Measurements from ENCODE around the gene LSM10. TPM values are rescaled to one million over a fixed set of nuclear protein-coding genes. Genes with fewer than 3 reads are reported as not detected.
A peak's percentile ranks its signal among the peaks of the same experiment; 100 is the strongest.

Gene LSM10
- total RNA-seq, 1 donor from 2014 or later = 62.7 TPM

DNA sequence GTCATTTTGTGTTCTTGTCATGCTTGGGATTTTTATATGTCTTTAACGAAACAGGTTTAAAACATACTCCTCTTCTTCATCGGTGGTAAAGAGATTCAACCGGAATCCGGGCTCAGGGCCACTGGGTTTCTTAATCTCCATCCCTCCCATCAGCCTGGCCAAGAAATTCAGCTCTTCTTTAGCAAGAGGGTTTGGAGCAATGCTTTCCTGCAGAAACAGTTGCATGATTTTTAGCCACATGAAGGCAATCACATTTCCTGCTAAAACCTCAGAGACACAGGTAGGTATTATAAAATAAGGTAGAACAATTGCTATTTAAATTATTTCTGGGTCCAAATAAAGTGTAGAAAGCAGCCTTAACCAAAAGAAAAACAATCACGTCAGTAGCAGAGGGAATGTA, 22.7 kb upstream of the LSM10 start:
- Mint-ChIP-seq H3K4me1 (peaks cover 7% of the 10 kb centered on the region), H3K27ac (no peak overlapping the region), H3K9me3 (no peaks in the 10 kb centered on the region), H3K36me3 (ENCODE audit: low read depth) (no peaks in the 10 kb centered on the region), H3K27me3 (no peaks in the 10 kb centered on the region), H3K4me3 (peak overlapping the region; percentile 20)
- ATAC-seq (ENCODE audit: low read depth) = no peak
- POLR2A ChIA-PET = interaction anchor here (1.1 to 1.4 kb wide), 3 partner anchors 23 to 34 kb away, joined by 3 to 9 read pairs (median 4); partner anchors contain the start of gene LSM10
- DNase-seq = no peak
- CTCF ChIA-PET = interaction anchor here (0.8 to 2.9 kb wide), 6 partner anchors 15 to 320 kb away, joined by 3 to 48 read pairs (median 4); no protein-coding TSS in a partner anchor
- no peak for TF ChIP-seq CTCF (IDR thresholded peaks at IDR 0.05)
- intact Hi-C loops (cut with micrococcal nuclease) = loop anchor here (1.0 to 2.0 kb wide), 8 partner anchors 24 to 271 kb away; partner anchors contain the start of genes LSM10, SH3D21 and TRAPPC3

DNA sequence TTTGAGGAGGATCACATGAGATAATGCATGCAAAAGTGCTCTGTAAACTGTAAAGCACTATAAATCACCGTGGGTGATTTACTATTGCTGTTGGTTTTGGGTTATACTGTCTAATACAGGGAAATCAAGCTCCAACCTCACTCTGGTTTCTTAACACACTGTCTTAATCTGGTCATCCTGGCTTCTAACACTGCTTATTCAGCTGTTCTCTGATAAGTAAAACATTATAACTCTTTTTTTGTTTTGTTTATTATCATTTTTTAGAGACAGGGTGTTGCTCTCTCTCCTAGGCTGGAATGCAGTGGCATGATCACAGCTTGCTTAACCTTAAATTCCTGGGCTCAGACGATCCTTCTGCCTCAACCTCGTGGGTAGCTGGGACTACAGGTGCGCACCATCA, 21.9 kb upstream of the LSM10 start:
- Mint-ChIP-seq H3K27ac (no peak overlapping the region), H3K36me3 (ENCODE audit: low read depth) (no peaks in the 10 kb centered on the region), H3K9me3 (no peaks in the 10 kb centered on the region), H3K4me1 (peaks cover 7% of the 10 kb centered on the region), H3K4me3 (no peak overlapping the region), H3K27me3 (no peaks in the 10 kb centered on the region)
- DNase-seq (no peak), ATAC-seq (ENCODE audit: low read depth) (no peak)
- CTCF ChIA-PET = interaction anchor here (0.6 to 2.9 kb wide), 8 partner anchors 11 to 320 kb away, joined by 3 to 48 read pairs (median 4); no protein-coding TSS in a partner anchor
- no peak for TF ChIP-seq CTCF (IDR thresholded peaks at IDR 0.05)
- intact Hi-C loops (cut with micrococcal nuclease) = no loop called here
- POLR2A ChIA-PET = interaction anchor here (1.1 to 1.4 kb wide), 3 partner anchors 22 to 33 kb away, joined by 3 to 9 read pairs (median 4); partner anchors contain the start of gene LSM10

GRCh38 chr1:36419140-36419539, 21.4 kb upstream of the LSM10 start:
- H3K36me3 Mint-ChIP-seq (ENCODE audit: low read depth) = no peaks in the 10 kb centered on the region
- POLR2A ChIA-PET = interaction anchor here (0.9 kb wide), 1 partner anchor 77 kb away, joined by 3 read pairs; no protein-coding TSS in a partner anchor
- H3K9me3 Mint-ChIP-seq = no peaks in the 10 kb centered on the region
- CTCF ChIA-PET = interaction anchor here (0.6 to 2.9 kb wide), 6 partner anchors 11 to 319 kb away, joined by 3 to 48 read pairs (median 4); no protein-coding TSS in a partner anchor
- peaks cover 7% of the 10 kb centered on the region for H3K4me1 Mint-ChIP-seq
- ATAC-seq (ENCODE audit: low read depth) (no peak), DNase-seq (no peak)
- no peaks in the 10 kb centered on the region for H3K27me3 Mint-ChIP-seq
- TF ChIP-seq CTCF (IDR thresholded peaks at IDR 0.05) = no peak
- intact Hi-C loops (cut with micrococcal nuclease) = no loop called here
- no peak overlapping the region for H3K27ac Mint-ChIP-seq
- no peak overlapping the region for H3K4me3 Mint-ChIP-seq

- Mint-ChIP-seq H3K9me3 (no peaks in the 10 kb centered on the region), H3K36me3 (ENCODE audit: low read depth) (no peaks in the 10 kb centered on the region), H3K27me3 (no peaks in the 10 kb centered on the region), H3K4me1 (peaks cover 11% of the 10 kb centered on the region), H3K4me3 (no peak overlapping the region), H3K27ac (no peak overlapping the region)
- POLR2A ChIA-PET = no interaction called here
- no peak for TF ChIP-seq CTCF (IDR thresholded peaks at IDR 0.05)
- no peak for ATAC-seq (ENCODE audit: low read depth)
- CTCF ChIA-PET = interaction anchor here (2.9 kb wide), 1 partner anchor 76 kb away, joined by 48 read pairs; no protein-coding TSS in a partner anchor
- DNase-seq = no peak
- intact Hi-C loops (cut with micrococcal nuclease) = no loop called here
Observed at GRCh38 chr1:36417931-36418330, 20.2 kb upstream of the LSM10 start.

GRCh38 chr1:36415661-36416326, 18.1 kb upstream of the LSM10 start:
- H3K36me3 Mint-ChIP-seq (ENCODE audit: low read depth) = no peaks in the 10 kb centered on the region
- H3K9me3 Mint-ChIP-seq = peaks cover 4% of the 10 kb centered on the region
- peaks cover 25% of the 10 kb centered on the region for H3K4me1 Mint-ChIP-seq
- intact Hi-C loops (cut with micrococcal nuclease) = no loop called here
- TF ChIP-seq CTCF (IDR thresholded peaks at IDR 0.05) = no peak
- POLR2A ChIA-PET = no interaction called here
- H3K27ac Mint-ChIP-seq = no peak overlapping the region
- CTCF ChIA-PET = no interaction called here
- no peak overlapping the region for H3K4me3 Mint-ChIP-seq
- ATAC-seq (ENCODE audit: low read depth) (no peak), DNase-seq (no peak)
- no peaks in the 10 kb centered on the region for H3K27me3 Mint-ChIP-seq

Data from activated B cell treated with CpG ODN at 0.5 μM for 24 hours (primary cell).